Measurements from ENCODE around the gene HDDC2. TPM values are rescaled to one million over a fixed set of nuclear protein-coding genes. Genes with fewer than 3 reads are reported as not detected.

Gene HDDC2
- total and polyA plus RNA-seq, 4 donors: 34.6 to 72.3 (median 58.5) TPM

DNA sequence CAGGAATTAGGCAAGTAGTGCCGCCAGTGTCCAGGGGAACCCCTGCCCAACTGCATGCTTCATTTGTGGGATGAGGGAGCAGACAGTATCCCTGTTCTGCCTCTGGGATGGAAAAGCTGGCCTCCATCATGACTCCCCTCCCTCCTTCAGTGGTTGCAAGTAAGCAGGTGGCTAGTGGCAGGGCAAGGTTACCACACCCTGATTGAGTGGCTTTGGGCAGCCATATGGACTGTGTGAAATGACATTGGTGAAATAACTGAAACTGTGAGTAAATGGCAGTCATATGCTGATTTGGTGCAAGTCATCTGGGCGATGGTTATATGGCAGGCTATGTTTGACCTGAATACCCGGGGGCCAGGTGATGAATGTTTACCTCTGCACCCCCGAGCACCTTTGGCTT is 33.0 kb downstream of the HDDC2 start:
- Histone ChIP-seq H3K27me3 (ENCODE audit: control insufficient read depth in 3 of 3, insufficient read depth in 3 of 3, low read length in 2 of 3) (no peaks in the 10 kb centered on the region), H3K4me1 (ENCODE audit: control insufficient read depth in 5 of 5, insufficient read depth in 5 of 5, low read length in 5 of 5) (no peaks in the 10 kb centered on the region), H3K36me3 (ENCODE audit: control insufficient read depth in 4 of 4, insufficient read depth in 4 of 4, low read length in 4 of 4) (peaks cover 3 to 13% (median 9%) of the 10 kb centered on the region in 4 donors), H3K9me3 (ENCODE audit: control insufficient read depth in 4 of 4, insufficient read depth in 3 of 4, low read length in 3 of 4) (no peaks in the 10 kb centered on the region), H3K9ac (ENCODE audit: insufficient read depth in 1 of 2, low read length in 2 of 2) (no peak overlapping the region), H3K27ac (ENCODE audit: low read depth in 1 of 2, low read length in 1 of 2) (no peak overlapping the region), H3K4me3 (no peak overlapping the region)
- 95 to 97% methylated on average over 4 of the region's 4 CpGs for WGBS, 2 donors
- ATAC-seq (ENCODE audit: insufficient read depth, low FRiP score) (no peak), DNase-seq (no peak)
- TF ChIP-seq, protein P1, sequence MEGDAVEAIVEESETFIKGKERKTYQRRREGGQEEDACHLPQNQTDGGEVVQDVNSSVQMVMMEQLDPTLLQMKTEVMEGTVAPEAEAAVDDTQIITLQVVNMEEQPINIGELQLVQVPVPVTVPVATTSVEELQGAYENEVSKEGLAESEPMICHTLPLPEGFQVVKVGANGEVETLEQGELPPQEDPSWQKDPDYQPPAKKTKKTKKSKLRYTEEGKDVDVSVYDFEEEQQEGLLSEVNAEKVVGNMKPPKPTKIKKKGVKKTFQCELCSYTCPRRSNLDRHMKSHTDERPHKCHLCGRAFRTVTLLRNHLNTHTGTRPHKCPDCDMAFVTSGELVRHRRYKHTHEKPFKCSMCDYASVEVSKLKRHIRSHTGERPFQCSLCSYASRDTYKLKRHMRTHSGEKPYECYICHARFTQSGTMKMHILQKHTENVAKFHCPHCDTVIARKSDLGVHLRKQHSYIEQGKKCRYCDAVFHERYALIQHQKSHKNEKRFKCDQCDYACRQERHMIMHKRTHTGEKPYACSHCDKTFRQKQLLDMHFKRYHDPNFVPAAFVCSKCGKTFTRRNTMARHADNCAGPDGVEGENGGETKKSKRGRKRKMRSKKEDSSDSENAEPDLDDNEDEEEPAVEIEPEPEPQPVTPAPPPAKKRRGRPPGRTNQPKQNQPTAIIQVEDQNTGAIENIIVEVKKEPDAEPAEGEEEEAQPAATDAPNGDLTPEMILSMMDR (IDR thresholded peaks at IDR 0.05; ENCODE audit: control extremely low read depth, extremely low read depth): no peak

DNA sequence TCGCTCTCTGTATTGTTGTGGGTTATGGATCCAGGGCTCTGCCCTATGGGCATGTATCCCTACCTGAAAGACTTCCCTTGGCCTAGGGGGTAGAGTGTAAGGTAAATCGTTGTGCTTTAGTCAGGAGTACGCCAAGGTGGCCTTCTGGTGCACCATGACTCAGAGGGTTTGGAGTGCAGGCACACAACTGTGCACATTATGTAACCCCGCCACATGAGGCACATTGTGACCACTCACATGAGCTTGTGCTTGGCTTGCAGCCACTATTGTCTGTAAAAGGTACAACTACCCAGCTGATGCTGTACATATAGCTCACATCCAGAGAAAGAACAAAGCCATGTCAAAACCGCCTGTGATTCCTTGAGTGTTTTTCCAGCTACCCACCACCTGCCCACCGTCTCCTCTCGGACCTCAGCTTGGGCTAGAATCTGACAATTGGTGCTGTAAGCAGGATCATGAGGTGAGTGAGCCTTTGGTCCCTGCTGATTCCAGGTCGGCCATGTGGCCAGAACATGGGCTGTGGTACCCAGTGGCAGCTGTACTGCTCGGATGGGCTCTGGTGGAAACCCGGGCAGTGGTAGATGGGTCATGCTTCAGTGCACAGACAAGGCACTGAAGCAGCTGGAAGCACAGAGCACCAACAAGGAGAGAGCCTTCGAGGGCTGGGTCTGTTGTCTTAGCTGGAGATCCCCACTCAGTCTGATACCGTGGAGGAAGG is 33.8 kb downstream of the HDDC2 start:
- TF ChIP-seq, protein P1 (IDR thresholded peaks at IDR 0.05; ENCODE audit: control extremely low read depth, extremely low read depth): no peak
- Histone ChIP-seq H3K27ac (ENCODE audit: low read depth in 1 of 2, low read length in 1 of 2) (no peak overlapping the region), H3K4me1 (ENCODE audit: control insufficient read depth in 5 of 5, insufficient read depth in 5 of 5, low read length in 5 of 5) (no peaks in the 10 kb centered on the region), H3K9me3 (ENCODE audit: control insufficient read depth in 4 of 4, insufficient read depth in 3 of 4, low read length in 3 of 4) (no peaks in the 10 kb centered on the region), H3K27me3 (ENCODE audit: control insufficient read depth in 3 of 3, insufficient read depth in 3 of 3, low read length in 2 of 3) (no peaks in the 10 kb centered on the region), H3K36me3 (ENCODE audit: control insufficient read depth in 4 of 4, insufficient read depth in 4 of 4, low read length in 4 of 4) (peaks cover 0 to 9% (median 5%) of the 10 kb centered on the region in 4 donors), H3K4me3 (no peak overlapping the region), H3K9ac (ENCODE audit: insufficient read depth in 1 of 2, low read length in 2 of 2) (no peak overlapping the region)
- WGBS, 2 donors: 94 to 96% methylated on average over 12 of the region's 12 CpGs
- no peak for DNase-seq
- ATAC-seq (ENCODE audit: insufficient read depth, low FRiP score): no peak

DNA sequence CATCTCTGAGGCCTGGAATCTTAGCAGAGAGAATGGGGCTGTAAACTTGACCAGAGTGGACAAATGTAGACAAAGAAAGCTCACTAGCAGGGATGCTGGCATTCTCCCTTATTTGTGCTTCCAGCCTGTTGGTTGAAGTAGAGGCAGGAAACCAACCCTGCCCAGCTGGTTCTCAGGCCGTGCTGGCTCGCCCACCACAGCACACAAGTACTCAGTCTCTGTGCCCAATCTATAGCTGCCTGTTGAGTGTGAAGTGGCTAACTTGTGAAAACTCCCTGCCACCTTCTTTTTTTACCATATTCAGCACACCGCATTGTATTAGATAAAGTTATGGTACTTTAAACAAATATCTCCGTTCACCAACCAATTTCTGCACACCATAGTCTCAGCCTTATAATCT is 37.3 kb downstream of the HDDC2 start:
- H3K27ac ChIP-seq (ENCODE audit: low read depth in 1 of 2, low read length in 1 of 2): no peak overlapping the region
- no peak for ATAC-seq (ENCODE audit: insufficient read depth, low FRiP score)
- no peaks in the 10 kb centered on the region for H3K9me3 ChIP-seq (ENCODE audit: control insufficient read depth in 4 of 4, insufficient read depth in 3 of 4, low read length in 3 of 4)
- H3K4me1 ChIP-seq (ENCODE audit: control insufficient read depth in 5 of 5, insufficient read depth in 5 of 5, low read length in 5 of 5): no peaks in the 10 kb centered on the region
- TF ChIP-seq, protein P1 (IDR thresholded peaks at IDR 0.05; ENCODE audit: control extremely low read depth, extremely low read depth): no peak
- DNase-seq: no peak
- no peak overlapping the region for H3K4me3 ChIP-seq
- no peaks in the 10 kb centered on the region for H3K27me3 ChIP-seq (ENCODE audit: control insufficient read depth in 3 of 3, insufficient read depth in 3 of 3, low read length in 2 of 3)
- no peak overlapping the region for H3K9ac ChIP-seq (ENCODE audit: insufficient read depth in 1 of 2, low read length in 2 of 2)
- 69 to 93% methylated on average over 4 of the region's 4 CpGs for WGBS, 2 donors
- H3K36me3 ChIP-seq (ENCODE audit: control insufficient read depth in 4 of 4, insufficient read depth in 4 of 4, low read length in 4 of 4): no peaks in the 10 kb centered on the region
